Panc1 (cell line): ENCODE measurements around the gene CD300A. TPM values are rescaled to one million over a fixed set of nuclear protein-coding genes. Genes with fewer than 3 reads are reported as not detected.

Source experiments
- ATAC-seq: fragments of 200-7000 bp; cut with Tn5 transposase; 2 replicates; pipeline ENCODE4 v1.9.1; 2020; ENCODE audit warnings: mild to moderate bottlenecking, moderate library complexity
- BruUV-seq: library from RNA; stranded (reverse); fragments of 400-500 nt; replicated peaks from 2 replicates; lab custom pipeline; 2021; lab: Mats Ljungman, UMichigan
- CTCF ChIA-PET: fragments of 300-600 bp; sonication (Branson Sonifier 250); formaldehyde crosslinking; loops from one replicate; lab custom pipeline; 2022; ENCODE audit warnings: antibody characterized with exemption; lab: Charles Lee
- POLR2A ChIA-PET: fragments of 300-600 bp; sonication (Branson Sonifier 250); formaldehyde crosslinking; loops from one replicate; lab custom pipeline; 2022; ENCODE audit warnings: antibody characterized with exemption; lab: Charles Lee
- DNase-seq: peaks from one replicate; pipeline ENCODE4 v3.0.0-alpha.2; 2010; ENCODE audit warnings: low read depth, low spot score
- H3K27ac ChIP-seq: 2 replicates; pipeline ENCODE4 v1.5.1; 2011; ENCODE audit warnings: mild to moderate bottlenecking, low read length, inconsistent platforms
- H3K27me3 ChIP-seq: fragments of 200-500 bp; sonication (Bioruptor generic); 2 replicates; pipeline ENCODE4 v1.6.0; 2014; ENCODE audit warnings: low read length, inconsistent platforms; ENCODE audit not compliant: control insufficient read depth, insufficient read depth
- H3K36me3 ChIP-seq: fragments of 200-500 bp; sonication (Bioruptor generic); 2 replicates; pipeline ENCODE4 v1.5.1; 2014; ENCODE audit warnings: inconsistent platforms, mild to moderate bottlenecking, low read length, moderate library complexity; ENCODE audit not compliant: control insufficient read depth, insufficient read depth
- H3K4me1 ChIP-seq: 2 replicates; pipeline ENCODE4 v1.5.1; 2011; ENCODE audit warnings: inconsistent platforms, mild to moderate bottlenecking, low read length, moderate library complexity; ENCODE audit not compliant: control insufficient read depth, insufficient read depth
- H3K4me3 ChIP-seq, 2 experiments: 2 replicates each; pipeline ENCODE4 v1.5.1; 2011 to 2012; ENCODE audit warnings: low read depth in 2 of 2, low read length in 2 of 2, mild to moderate bottlenecking in 2 of 2, inconsistent platforms in 1 of 2, moderate library complexity in 1 of 2
- H3K9me3 ChIP-seq: fragments of 200-500 bp; sonication (Bioruptor generic); 2 replicates; pipeline ENCODE4 v1.5.1; 2014; ENCODE audit warnings: low read depth, mild to moderate bottlenecking, inconsistent platforms, low read length, moderate library complexity; ENCODE audit not compliant: control insufficient read depth, insufficient read depth
- POLR2AphosphoS5 ChIP-seq: IDR thresholded peaks from 2 replicates; pipeline ENCODE4 v1.6.1; 2012; ENCODE audit warnings: mild to moderate bottlenecking, low read depth, low read length, moderate library complexity
- SIN3A ChIP-seq: IDR thresholded peaks from 2 replicates; pipeline ENCODE4 v1.6.1; 2012; ENCODE audit warnings: low read depth, mild to moderate bottlenecking, low read length, moderate library complexity, borderline replicate concordance; ENCODE audit not compliant: insufficient read depth
- TCF7L2 ChIP-seq: IDR thresholded peaks from 2 replicates; pipeline ENCODE4 v1.6.1; 2011; ENCODE audit warnings: mild to moderate bottlenecking, low read depth, low read length, inconsistent platforms
- in situ Hi-C: cut with HindIII; loops from 2 replicates; pipeline ENCODE4 v1.10.0; 2016; ENCODE audit warnings: low sequenced_read_pairs, low pct_unique_long_range_greater_than_20kb
- intact Hi-C: fragments of 100-400 bp; cut with micrococcal nuclease; formaldehyde crosslinking; loops from one replicate; pipeline ENCODE4 v1.10.0; 2022; ENCODE audit not compliant: unreplicated experiment
- total RNA-seq: library from RNA; stranded (reverse); gene quantifications from one replicate; pipeline ENCODE4 v1.2.1, GENCODE V29; 2021; ENCODE audit not compliant: unreplicated experiment
- TF ChIP-seq, protein P1 (sequence below): fragments of 450-650 bp; IDR thresholded peaks from 2 replicates; pipeline ENCODE4 v1.5.1; 2017; ENCODE audit warnings: mild to moderate bottlenecking
- TF ChIP-seq, protein P2 (sequence below), 2 experiments: IDR thresholded peaks; 2 replicates each; pipeline ENCODE4 v1.6.1; 2011 to 2012; ENCODE audit warnings: low read depth in 2 of 2, control low read depth in 1 of 2, low read length in 1 of 2, mild to moderate bottlenecking in 1 of 2, moderate library complexity in 1 of 2; ENCODE audit not compliant: insufficient read depth in 1 of 2

CD300A gene
- total RNA-seq, 1 experiment from 2014 or later = 0.21 TPM

DNA sequence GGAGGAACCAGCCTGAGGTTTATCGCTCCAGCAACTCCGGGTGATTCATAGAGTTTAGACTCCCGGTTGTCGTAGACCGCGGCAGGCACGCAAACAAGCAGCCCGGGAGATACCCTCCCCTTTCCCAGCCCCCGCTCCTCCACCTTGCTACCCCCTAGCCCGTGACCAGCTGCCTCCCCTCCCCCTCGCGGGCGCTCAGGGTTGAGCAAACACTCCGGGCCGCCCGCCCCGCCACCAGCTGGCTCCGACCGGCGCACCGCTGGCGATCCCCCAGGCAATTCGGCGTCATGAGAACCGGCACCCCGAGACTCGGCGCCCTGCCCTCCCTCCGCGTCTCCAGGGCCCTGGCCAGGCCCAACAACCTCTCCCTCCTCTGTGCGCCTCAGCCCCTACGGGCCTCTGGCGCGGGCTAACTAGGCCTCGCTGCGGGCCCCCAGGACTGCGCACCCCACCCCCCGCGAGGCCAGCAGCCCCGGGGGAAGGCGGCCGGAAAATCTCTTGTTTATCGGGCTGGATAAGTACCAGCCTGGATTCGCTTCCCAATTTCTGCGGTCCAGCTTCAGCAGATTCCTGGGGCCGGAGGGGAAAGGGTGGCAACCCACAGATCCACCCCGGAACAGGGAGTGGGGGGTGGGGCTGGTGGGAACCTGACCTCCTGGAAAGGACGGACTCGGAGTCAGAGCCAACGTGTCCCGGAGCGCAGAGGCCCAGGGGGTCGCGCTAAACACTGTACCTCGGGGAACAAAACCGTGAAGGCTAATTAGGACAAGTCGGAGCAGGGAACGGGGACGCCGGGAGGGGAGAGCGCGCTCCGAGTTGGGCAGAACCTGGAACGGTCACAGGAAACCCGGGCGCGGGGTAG lies 35.5 kb upstream of the CD300A start:
- POLR2A ChIA-PET = interaction anchor here (0.6 kb wide), 2 partner anchors 14 to 197 kb away, joined by 8 read pairs; no protein-coding TSS in a partner anchor
- Histone ChIP-seq H3K27me3 (no peaks in the 10 kb centered on the region), H3K27ac (peak overlapping the region; percentile 84), H3K4me3 (peak overlapping the region; percentile 54 to 73), H3K36me3 (no peaks in the 10 kb centered on the region; the same call in 1 of the 2 replicates), H3K9me3 (no peaks in the 10 kb centered on the region), H3K4me1 (peaks cover 61% of the 10 kb centered on the region)
- in situ Hi-C loops (no loop called here), intact Hi-C loops (no loop called here)
- BruUV-seq = no TSS peak
- ATAC-seq (peak; percentile 81), DNase-seq (no peak)
- TF ChIP-seq POLR2AphosphoS5 = peak; percentile 42; the same call in 1 of the 2 replicates
- TF ChIP-seq, protein P1, sequence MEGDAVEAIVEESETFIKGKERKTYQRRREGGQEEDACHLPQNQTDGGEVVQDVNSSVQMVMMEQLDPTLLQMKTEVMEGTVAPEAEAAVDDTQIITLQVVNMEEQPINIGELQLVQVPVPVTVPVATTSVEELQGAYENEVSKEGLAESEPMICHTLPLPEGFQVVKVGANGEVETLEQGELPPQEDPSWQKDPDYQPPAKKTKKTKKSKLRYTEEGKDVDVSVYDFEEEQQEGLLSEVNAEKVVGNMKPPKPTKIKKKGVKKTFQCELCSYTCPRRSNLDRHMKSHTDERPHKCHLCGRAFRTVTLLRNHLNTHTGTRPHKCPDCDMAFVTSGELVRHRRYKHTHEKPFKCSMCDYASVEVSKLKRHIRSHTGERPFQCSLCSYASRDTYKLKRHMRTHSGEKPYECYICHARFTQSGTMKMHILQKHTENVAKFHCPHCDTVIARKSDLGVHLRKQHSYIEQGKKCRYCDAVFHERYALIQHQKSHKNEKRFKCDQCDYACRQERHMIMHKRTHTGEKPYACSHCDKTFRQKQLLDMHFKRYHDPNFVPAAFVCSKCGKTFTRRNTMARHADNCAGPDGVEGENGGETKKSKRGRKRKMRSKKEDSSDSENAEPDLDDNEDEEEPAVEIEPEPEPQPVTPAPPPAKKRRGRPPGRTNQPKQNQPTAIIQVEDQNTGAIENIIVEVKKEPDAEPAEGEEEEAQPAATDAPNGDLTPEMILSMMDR = no peak
- CTCF ChIA-PET = no interaction called here

DNA sequence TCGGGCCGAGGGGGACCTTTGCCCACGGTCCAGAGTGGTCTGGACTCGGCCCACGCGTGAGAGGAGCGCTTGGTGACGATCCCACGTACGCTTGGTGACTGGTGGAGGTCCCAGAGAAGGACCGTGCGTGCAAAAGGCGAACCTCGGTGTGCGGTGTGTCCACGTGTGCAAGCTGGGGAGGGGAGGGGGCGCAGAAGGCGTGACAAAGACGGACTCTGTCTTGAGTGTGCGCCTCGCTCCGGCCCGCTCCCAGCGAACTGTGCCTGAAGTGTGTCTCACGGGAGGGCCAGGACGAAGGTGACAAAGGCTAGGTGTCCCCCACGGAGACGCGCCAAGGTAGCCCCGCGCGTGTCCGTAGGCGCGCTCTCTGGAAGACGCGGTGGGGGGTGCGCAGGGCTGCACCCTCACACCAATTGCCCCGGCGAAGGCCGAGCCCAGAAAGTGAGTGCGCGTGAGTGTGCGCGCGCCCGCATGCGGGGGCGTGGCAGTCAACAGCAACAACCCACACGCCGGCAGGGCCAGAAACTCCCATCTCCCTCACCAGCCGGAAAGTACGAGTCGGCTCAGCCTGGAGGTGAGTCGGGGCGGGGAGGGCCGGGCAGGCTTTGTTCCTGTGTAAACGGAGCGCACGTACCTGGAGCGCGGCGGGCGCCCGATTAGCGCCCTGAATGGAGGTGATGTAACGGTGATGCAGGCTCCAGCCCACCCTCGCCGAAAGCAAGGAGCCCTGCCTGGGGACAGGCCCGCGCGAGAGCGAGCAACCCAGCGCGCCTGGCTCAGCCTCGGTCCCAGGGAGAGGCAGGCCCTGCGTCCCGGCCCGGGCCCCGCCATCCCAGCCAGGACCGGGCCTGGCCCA lies 34.6 kb upstream of the CD300A start, which contains the start of gene GPRC5C:
TSS of gene GPRC5C (plus strand) at position 521 of the 856 bp plus-strand sequence. CDS start 7,689 bp downstream, outside the sequence.
- DNase-seq = no peak
- in situ Hi-C loops = no loop called here
- no TSS peak for BruUV-seq
- intact Hi-C loops = no loop called here
- Histone ChIP-seq H3K9me3 (no peaks in the 10 kb centered on the region), H3K27ac (peak within 1 kb of the TSS; percentile 84), H3K27me3 (no peaks in the 10 kb centered on the region), H3K36me3 (no peaks in the 10 kb centered on the region; the same call in 1 of the 2 replicates), H3K4me1 (peaks cover 56% of the 10 kb centered on the region), H3K4me3 (peak within 1 kb of the TSS; percentile 54 to 73)
- ATAC-seq = peak; percentile 59
- CTCF ChIA-PET = no interaction called here
- POLR2A ChIA-PET = no interaction called here
- TF ChIP-seq POLR2AphosphoS5 = 0 out of 2 replicates have a peak, but pooled peaks have one; percentile 26
- TF ChIP-seq, protein P1 = no peak
- TF ChIP-seq, protein P2, sequence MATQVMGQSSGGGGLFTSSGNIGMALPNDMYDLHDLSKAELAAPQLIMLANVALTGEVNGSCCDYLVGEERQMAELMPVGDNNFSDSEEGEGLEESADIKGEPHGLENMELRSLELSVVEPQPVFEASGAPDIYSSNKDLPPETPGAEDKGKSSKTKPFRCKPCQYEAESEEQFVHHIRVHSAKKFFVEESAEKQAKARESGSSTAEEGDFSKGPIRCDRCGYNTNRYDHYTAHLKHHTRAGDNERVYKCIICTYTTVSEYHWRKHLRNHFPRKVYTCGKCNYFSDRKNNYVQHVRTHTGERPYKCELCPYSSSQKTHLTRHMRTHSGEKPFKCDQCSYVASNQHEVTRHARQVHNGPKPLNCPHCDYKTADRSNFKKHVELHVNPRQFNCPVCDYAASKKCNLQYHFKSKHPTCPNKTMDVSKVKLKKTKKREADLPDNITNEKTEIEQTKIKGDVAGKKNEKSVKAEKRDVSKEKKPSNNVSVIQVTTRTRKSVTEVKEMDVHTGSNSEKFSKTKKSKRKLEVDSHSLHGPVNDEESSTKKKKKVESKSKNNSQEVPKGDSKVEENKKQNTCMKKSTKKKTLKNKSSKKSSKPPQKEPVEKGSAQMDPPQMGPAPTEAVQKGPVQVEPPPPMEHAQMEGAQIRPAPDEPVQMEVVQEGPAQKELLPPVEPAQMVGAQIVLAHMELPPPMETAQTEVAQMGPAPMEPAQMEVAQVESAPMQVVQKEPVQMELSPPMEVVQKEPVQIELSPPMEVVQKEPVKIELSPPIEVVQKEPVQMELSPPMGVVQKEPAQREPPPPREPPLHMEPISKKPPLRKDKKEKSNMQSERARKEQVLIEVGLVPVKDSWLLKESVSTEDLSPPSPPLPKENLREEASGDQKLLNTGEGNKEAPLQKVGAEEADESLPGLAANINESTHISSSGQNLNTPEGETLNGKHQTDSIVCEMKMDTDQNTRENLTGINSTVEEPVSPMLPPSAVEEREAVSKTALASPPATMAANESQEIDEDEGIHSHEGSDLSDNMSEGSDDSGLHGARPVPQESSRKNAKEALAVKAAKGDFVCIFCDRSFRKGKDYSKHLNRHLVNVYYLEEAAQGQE (IDR thresholded peaks at IDR 0.05; ENCODE audit: insufficient read depth in 1 of 2, low read depth in 2 of 2, low read length in 1 of 2) = 0 out of 4 replicates have a peak, but pooled peaks of 1 of the 2 experiments have one; percentile 12
- peak; percentile 94 for TF ChIP-seq SIN3A
- peak; percentile 31; the same call in 1 of the 2 replicates for TF ChIP-seq TCF7L2
